ENCODE results near the gene CHN2. TPM values are rescaled to one million over a fixed set of nuclear protein-coding genes. Genes with fewer than 3 reads are reported as not detected.

Gene CHN2
- total RNA-seq, 4 donors from 2014 or later = 8.0 to 9.8 (median 8.9) TPM

- Histone ChIP-seq H3K27ac (replicated peaks in 1 of 4) (no peak overlapping the region), H3K4me1 (peaks cover 0 to 9% (median 0%) of the 10 kb centered on the region in 4 donors), H3K36me3 (peaks cover 0 to 12% (median 4%) of the 10 kb centered on the region in 4 donors), H3K9me3 (no peaks in the 10 kb centered on the region), H3K4me3 (no peak overlapping the region), H3K27me3 (no peaks in the 10 kb centered on the region)
- TF ChIP-seq CTCF (IDR thresholded peaks at IDR 0.05) = no peak
- TF ChIP-seq POLR2A (IDR thresholded peaks at IDR 0.05; ENCODE audit: low read depth) = no peak
- no peak for TF ChIP-seq POLR2AphosphoS5 (IDR thresholded peaks at IDR 0.05)
- no peak for TF ChIP-seq EP300 (IDR thresholded peaks at IDR 0.05)
- 91% methylated on average over 7 of the region's 7 CpGs for WGBS
- intact Hi-C loops (cut with DNase I) = no loop called here
- DNase-seq (ENCODE audit: extremely low spot score) = no peak
These were observed 301.1 kb downstream of the CHN2 start for GRCh38 chr7:29495653-29496052.

- no peak for DNase-seq (ENCODE audit: extremely low spot score)
- TF ChIP-seq POLR2A (IDR thresholded peaks at IDR 0.05; ENCODE audit: low read depth) (no peak), CTCF (IDR thresholded peaks at IDR 0.05) (no peak), POLR2AphosphoS5 (IDR thresholded peaks at IDR 0.05) (no peak), EP300 (IDR thresholded peaks at IDR 0.05) (no peak)
- Histone ChIP-seq H3K9me3 (no peaks in the 10 kb centered on the region), H3K36me3 (peaks cover 0 to 20% (median 8%) of the 10 kb centered on the region in 4 donors), H3K4me3 (no peak overlapping the region), H3K27ac (replicated peaks in 1 of 4) (no peak overlapping the region), H3K27me3 (no peaks in the 10 kb centered on the region), H3K4me1 (peaks cover 0 to 9% (median 0%) of the 10 kb centered on the region in 4 donors)
- intact Hi-C loops (cut with DNase I) = no loop called here
- 100% methylated on average over 1 of the region's 1 CpG for WGBS
These were observed 301.9 kb downstream of the CHN2 start for GRCh38 chr7:29496355-29497020.

DNA sequence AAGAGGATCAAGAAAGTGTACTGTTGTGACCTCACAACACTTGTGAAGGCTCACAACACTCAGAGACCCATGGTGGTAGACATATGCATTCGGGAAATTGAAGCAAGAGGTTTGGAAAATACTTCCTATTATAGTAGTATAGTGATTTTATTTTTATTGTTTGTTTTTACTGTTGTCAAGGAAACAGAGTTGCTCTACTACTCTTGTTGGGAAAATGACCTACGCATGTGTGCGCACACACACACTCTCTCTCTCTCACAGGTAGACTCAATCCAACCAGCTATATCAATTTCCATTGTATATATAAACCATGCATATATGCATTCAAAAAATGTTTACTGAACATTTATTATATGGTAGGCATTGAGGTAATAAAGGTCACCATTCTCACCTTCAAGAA, 305.4 kb downstream of the CHN2 start:
- no peaks in the 10 kb centered on the region for H3K27me3 ChIP-seq
- no peaks in the 10 kb centered on the region for H3K4me1 ChIP-seq
- no peak overlapping the region for H3K27ac ChIP-seq (replicated peaks in 1 of 4)
- DNase-seq (ENCODE audit: extremely low spot score) = no peak
- H3K36me3 ChIP-seq = peaks cover 0 to 51% (median 13%) of the 10 kb centered on the region in 4 donors
- 95% methylated on average over 3 of the region's 3 CpGs for WGBS
- H3K9me3 ChIP-seq = no peaks in the 10 kb centered on the region
- TF ChIP-seq CTCF (IDR thresholded peaks at IDR 0.05) (no peak), EP300 (IDR thresholded peaks at IDR 0.05) (no peak), POLR2A (IDR thresholded peaks at IDR 0.05; ENCODE audit: low read depth) (no peak), POLR2AphosphoS5 (IDR thresholded peaks at IDR 0.05) (no peak)
- intact Hi-C loops (cut with DNase I) = no loop called here
- H3K4me3 ChIP-seq = no peak overlapping the region

DNA sequence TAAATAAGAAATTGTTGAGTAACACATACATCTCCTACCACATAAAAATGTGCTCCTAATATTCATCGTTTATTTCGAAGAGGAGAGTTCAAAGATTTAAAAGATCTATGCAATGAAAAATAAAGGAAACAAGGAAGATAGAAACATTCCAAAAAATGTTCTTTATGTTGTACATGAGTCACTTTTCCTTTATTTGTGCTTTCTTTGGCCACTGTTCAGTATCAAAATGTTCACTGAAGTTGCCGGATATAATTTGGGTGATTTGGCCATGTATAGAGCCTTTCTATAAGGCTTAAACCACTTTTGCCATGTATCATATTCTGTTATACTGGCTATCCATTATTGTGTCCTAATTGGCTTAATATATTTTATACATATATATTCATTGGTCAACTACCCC, 306.1 kb downstream of the CHN2 start:
- intact Hi-C loops (cut with DNase I) = no loop called here
- Histone ChIP-seq H3K36me3 (peaks cover 0 to 58% (median 19%) of the 10 kb centered on the region in 4 donors), H3K4me3 (no peak overlapping the region), H3K9me3 (no peaks in the 10 kb centered on the region), H3K27ac (replicated peaks in 1 of 4) (no peak overlapping the region), H3K4me1 (no peaks in the 10 kb centered on the region), H3K27me3 (no peaks in the 10 kb centered on the region)
- WGBS = 86% methylated on average over 3 of the region's 3 CpGs
- DNase-seq (ENCODE audit: extremely low spot score) = no peak
- no peak for TF ChIP-seq POLR2AphosphoS5 (IDR thresholded peaks at IDR 0.05)
- no peak for TF ChIP-seq EP300 (IDR thresholded peaks at IDR 0.05)
- TF ChIP-seq POLR2A (IDR thresholded peaks at IDR 0.05; ENCODE audit: low read depth) = no peak
- TF ChIP-seq CTCF (IDR thresholded peaks at IDR 0.05) = no peak

- intact Hi-C loops (cut with DNase I) = no loop called here
- H3K27me3 ChIP-seq = no peaks in the 10 kb centered on the region
- TF ChIP-seq POLR2A (IDR thresholded peaks at IDR 0.05; ENCODE audit: low read depth) (no peak), POLR2AphosphoS5 (IDR thresholded peaks at IDR 0.05) (no peak)
- no peak for DNase-seq (ENCODE audit: extremely low spot score)
- no peak overlapping the region for H3K27ac ChIP-seq (replicated peaks in 1 of 4)
- no peak overlapping the region for H3K4me3 ChIP-seq
- no peaks in the 10 kb centered on the region for H3K4me1 ChIP-seq
- 100% methylated on average over 2 of the region's 2 CpGs for WGBS
- H3K36me3 ChIP-seq = peaks cover 0 to 59% (median 26%) of the 10 kb centered on the region in 4 donors
- H3K9me3 ChIP-seq = no peaks in the 10 kb centered on the region
These were observed 307.6 kb downstream of the CHN2 start for GRCh38 chr7:29502133-29502532.
